ENCODE results near the gene POLD1.

POLD1 gene

DNA sequence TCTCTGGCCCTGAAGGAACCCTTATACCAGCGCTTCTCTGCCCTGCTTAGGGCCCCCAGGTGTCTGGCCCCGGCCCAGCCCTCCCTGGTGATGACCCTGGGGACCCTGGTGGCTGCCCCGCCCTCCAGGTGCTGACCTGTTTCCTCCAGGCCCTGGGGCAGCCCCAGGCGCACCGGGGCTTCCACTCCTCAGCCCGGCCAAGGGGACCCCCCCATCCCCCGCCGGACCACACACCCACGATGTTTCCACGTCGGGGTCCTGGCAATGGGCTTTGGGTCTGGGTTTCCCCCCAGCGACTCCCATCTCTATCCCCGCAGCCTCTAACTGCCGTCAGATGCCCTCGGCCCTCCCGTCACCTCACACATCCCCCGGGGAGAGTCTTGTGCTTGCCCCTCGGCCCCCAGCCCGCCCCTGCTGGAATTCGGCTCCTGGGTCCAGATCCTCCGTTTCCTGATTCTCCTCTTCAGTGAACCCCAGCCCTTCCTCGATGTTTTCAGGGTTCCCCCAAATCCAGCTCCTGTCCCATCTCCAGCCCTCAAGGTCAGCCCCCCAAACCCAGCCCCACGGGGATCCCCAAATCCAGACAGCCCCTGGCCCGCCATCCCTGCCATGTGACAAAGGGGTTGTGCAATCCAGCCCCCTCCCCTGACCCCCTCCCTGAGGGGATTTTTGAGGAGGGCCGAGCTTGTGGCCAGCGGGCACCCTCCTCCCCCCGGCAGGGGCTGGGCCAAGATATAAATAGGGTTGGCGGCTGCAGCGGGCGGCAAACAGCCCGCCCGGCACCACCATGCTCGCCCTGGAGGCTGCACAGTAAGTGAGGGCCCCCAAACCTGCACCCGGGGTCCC, 34.3 kb downstream of the POLD1 start, which contains the start of gene SPIB:
Gene SPIB, plus strand, starts transcription at position 763 of the 846 bp plus-strand sequence. Its CDS starts 25 bp downstream, at position 788.
- no peak for DNase-seq (ENCODE audit: low read depth in 2 of 2)

DNA sequence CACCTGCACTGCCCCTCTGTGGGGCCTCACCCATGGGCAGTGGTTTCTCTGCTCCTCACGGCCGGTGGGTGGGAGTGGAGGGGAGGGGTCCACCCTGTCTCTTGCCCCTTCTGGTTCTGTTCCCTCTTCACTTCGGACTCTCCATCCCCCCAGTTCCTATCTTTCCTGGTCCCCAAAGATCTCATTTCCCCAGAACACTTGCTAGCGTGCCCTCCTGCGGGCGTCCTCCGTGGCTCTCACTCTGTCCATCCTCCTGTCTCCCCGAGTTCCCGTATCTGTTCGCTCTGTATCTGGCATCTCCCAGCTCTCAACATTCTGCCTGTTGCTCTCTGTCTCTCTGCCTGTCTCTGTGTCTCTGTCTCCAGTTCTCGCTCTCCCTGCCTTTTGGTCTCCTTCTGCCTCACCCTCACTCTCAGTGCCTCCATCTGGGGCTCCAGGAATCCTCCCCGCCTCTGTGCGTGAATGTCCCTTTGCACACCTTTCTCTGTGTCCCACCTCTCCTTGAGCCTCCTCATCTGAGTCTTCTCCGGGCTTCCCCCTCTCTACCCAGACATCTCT, 35.0 kb downstream of the POLD1 start:
- DNase-seq (ENCODE audit: low read depth in 2 of 2), result no peak

DNA sequence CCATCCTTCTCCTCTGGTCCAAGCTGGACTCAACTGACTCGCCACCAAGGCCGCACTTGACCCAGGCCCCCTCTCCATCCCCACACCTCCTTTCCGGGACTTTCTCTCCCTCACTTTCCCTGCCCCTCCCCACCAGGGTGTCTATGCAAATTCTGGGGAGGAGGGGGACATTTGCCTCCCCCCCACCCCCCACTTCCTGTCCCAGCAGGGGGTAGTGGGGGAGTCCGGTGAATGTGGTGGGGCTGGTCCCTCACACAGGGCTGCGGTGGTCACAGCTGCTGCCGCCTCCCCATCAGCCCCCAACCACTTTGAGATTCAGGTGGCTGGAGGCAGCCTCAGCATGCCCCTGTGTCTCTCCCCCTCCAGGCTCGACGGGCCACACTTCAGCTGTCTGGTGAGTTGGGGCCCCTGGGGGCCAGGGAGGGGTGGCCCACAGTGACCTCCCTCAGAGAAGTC, 35.5 kb downstream of the POLD1 start:
- DNase-seq (ENCODE audit: low read depth in 2 of 2), result no peak

DNA sequence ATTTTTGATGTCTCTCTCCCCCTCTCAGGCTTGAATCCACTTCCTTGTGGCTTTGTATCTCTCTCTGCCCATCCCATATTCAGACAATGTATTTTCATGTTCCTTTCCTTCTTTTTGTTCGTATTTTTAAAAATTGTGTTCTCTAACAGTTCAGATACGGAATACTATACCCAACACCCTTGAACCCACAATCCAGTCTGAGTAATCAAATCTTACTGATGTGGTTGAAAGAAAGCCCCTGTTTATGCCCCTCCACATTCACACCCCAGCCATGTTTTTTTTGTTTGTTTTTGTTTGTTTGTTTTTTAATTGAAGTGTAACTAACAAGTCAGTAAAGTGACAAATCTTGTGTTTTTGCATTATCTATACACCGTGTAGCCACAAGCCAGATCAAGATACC, 36.0 kb downstream of the POLD1 start:
- no peak for DNase-seq (ENCODE audit: low read depth in 2 of 2)

DNA sequence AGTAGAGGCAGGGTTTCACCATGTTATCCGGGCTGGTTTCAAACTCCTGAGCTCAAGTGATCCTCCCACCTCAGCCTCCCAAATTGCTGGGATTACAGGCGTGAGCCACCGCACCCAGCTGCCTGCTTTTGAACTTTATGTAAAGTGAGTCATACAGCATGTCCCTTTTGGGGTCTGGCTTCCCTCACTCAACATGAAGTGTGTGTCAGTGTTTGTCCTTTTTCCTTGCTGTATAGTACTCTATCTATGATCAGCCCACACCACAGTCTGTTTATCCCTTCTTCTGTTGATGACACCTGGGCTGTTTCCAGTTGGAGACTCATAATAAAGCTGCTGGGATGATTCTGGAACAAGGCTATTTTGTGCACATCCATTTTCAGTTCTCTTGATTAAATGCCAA, 36.7 kb downstream of the POLD1 start:
- no peak for DNase-seq (ENCODE audit: low read depth in 2 of 2)

DNA sequence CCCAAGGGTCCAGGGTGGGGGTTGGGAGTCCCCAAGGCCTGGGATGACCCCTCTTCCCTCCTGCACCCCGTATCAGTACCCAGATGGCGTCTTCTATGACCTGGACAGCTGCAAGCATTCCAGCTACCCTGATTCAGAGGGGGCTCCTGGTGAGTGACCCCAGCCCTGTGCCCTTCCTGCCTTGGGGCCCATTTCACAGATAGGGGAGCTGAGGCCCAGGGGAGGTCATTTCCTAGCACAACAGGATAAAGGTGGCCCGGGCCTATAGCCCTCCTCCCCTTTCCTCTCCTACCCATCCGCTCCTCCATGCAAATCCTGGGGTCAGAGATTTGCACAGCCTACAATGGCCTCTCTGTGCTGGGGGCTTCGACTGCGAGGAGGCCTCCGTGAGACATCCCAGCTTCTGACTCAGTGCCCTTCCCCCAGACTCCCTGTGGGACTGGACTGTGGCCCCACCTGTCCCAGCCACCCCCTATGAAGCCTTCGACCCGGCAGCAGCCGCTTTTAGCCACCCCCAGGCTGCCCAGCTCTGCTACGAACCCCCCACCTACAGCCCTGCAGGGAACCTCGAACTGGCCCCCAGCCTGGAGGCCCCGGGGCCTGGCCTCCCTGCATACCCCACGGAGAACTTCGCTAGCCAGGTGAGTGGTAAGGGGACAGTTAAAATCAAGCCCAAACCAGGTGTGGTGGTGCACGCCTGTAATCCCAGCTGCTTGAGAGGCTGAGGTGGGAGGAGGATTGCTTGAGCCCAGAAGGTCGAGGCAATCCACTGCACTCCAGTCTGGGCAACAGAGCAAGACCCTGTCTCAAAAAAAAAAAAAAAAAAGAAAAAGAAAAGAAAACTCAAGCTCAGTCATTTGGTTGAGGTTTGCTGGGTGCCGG, 38.5 kb downstream of the POLD1 start:
- no peak for DNase-seq (ENCODE audit: low read depth in 2 of 2)

DNA sequence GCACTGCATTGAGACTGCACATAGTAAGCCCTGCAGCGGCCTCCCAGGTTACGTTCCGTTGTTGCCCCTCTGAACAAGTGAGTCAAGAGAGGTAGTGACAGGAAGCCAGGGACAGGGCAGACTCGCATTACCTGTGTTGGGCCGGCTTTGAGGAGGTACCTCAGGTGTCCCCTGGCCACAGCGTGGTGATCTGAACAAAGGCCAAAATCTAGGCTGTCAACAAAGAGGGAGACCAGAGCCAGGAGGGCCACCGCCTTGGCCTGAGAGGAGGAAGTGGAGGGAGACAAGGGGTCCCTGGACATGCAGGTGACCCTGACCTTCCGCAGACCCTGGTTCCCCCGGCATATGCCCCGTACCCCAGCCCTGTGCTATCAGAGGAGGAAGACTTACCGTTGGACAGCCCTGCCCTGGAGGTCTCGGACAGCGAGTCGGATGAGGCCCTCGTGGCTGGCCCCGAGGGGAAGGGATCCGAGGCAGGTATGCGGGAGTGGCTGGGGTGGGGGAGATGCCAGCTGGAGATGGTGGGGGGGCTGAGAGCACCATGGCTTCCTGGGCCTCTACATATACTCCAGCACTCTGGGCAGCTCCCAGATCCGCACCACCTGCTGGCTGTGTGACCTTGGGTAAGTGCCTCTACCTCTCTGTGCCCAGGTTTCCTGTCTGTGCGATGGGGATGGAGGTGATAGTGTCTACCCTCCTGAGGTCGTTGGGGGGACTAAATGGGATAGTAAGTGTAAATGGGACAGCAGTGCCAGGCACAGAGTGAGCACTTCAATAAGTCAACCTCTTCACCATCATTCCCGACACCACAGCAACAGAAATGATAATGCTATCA, 39.3 kb downstream of the POLD1 start:
- no peak for DNase-seq (ENCODE audit: low read depth in 2 of 2)

DNA sequence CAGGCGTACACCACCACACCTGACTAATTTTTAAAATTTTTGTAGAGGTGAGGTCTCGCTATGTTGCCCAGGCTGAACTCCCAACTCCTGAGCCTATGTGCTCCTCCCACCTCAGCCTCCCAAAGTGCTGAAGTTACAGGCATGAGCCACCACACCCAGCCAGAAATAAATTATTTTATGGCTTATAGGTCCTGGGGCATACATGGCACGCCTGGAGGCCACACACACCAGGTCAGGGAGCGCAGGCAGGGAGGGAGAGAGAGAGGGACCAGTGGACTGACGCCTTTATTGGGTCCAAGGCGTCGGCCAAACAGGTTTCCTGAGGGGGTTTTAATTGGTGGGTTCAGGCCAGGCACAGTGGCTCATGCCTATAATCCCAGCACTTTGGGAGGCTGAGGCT, 41.4 kb downstream of the POLD1 start:
- DNase-seq (ENCODE audit: low read depth in 2 of 2), result no peak

DNA sequence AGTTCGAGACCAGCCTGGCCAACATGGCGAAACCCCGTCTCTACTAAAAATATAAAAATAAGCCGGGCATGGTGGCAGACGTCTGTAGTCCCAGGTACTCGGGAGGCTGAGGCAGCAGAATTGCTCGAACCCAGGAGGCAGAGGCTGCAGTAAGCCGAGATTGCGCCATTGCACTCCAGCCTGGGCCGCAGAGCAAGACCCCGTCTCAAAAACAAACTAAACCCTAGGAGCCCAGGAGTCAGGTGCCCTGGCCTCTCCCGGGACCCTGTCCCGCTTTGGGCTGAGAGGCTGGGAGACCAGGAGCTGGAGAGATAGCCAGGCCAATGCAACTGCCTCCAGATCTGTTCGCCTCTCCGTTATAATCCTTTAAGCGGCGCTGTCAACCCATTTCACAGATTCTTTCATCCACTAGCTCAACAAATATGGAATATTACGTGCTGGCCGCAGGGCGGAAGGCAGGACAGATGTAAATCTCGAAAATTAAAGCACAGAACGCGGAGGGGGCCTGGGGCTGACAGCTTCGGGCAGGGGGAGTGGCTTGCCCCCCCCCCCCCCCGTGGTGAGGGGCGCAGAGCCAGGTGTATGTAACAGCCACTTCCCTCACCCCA, 43.3 kb downstream of the POLD1 start:
- no peak for DNase-seq (ENCODE audit: low read depth in 2 of 2)

DNA sequence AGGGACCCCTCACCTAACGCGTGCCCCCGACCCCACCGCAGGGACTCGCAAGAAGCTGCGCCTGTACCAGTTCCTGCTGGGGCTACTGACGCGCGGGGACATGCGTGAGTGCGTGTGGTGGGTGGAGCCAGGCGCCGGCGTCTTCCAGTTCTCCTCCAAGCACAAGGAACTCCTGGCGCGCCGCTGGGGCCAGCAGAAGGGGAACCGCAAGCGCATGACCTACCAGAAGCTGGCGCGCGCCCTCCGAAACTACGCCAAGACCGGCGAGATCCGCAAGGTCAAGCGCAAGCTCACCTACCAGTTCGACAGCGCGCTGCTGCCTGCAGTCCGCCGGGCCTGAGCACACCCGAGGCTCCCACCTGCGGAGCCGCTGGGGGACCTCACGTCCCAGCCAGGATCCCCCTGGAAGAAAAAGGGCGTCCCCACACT, 43.9 kb downstream of the POLD1 start:
- DNase-seq (ENCODE audit: low read depth in 2 of 2), result peak in 1 of 2 experiments; percentile 14

DNA sequence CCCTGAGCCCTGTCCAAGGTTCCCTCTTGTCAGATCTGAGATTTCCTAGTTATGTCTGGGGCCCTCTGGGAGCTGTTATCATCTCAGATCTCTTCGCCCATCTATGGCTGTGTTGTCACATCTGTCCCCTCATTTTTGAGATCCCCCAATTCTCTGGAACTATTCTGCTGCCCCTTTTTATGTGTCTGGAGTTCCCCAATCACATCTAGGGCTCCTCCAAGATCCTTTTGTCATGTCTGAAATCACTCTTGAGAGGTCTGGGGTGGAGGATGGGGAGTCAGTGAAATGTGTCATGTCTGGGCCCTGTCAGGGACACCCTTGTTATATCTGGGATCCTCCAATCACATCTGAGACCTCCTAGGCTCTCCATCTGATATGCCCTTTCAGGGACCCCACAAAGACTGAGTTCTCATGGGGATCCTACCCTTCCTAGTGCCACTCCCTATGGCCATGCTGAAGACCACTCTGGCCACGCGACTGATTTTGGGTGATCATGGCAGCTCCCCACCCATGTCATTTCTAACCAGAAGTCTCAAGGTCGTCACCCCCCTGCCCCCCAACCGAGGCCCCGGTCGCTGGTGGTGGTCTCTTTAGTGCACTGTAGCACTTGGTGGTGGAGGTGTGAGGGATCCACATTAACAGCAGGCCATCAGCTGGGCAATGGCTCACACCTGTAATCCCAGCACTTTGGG, 44.8 kb downstream of the POLD1 start:
- no peak for DNase-seq (ENCODE audit: low read depth in 2 of 2)

DNA sequence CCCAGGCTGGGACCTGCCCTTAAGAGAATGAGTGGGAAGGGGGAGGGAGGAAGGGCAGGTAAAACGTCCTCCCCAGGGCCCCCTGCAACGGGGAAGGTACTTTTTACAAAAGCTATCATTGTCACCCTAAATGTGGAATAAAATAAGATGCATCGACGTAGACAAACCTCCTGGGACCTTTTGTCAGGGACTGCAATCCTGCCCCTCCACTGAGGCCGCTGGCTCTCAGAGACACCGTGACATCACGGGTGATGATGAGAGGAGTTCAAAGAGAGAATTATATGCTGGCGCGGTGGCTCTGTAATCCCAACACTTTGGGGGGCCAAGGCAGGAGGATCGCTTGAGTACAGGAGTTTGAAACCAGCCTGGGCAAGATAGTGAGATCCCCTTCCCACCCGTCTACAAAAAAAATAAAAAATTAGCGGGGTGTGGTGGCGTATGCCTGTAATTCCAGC, 46.8 kb downstream of the POLD1 start:
- no peak for DNase-seq (ENCODE audit: low read depth in 2 of 2)

DNA sequence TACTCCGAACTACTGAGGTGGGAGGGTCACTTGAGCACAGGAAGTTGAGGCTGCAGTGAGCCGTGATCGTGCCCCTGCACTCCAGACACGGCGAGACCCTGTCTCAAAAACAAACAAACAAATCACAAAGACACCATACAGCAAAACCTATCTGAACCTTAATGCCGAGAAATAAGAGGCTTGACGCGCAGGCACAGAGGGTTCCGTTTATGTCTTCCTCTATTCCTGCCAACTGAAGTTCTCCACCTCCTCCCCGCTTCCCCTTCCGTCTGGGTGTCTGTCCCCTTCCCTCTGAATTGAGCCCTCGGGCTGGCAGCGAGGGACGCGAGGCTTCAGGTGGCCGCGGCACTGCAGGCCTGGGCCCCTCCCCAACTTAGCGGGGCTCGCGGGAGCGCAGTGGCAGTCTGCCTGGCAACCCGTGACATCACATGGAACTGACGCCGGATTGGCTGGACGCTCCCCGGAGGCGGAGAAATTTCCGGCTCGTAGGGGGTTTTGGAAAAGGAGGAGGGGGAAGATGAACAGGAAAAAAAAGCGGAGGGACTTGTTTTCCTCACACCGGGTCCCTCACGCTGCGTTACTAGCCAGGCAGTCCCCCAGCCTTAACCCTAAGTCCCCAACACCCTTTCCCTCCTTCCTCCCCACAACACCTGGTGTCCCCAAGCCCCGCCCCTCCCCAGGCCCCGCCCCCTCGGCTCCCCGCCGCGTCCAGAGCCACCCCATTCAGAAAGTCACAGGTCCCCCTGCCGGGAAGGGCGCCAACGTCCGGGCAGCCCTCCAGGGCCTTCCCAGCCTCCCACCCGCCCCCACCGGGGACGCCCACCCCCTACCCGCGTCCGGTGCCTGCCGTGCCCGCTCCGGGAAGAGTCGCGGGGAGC, 47.4 kb downstream of the POLD1 start:
- peak; percentile 23 to 27 for DNase-seq (ENCODE audit: low read depth in 2 of 2)

DNA sequence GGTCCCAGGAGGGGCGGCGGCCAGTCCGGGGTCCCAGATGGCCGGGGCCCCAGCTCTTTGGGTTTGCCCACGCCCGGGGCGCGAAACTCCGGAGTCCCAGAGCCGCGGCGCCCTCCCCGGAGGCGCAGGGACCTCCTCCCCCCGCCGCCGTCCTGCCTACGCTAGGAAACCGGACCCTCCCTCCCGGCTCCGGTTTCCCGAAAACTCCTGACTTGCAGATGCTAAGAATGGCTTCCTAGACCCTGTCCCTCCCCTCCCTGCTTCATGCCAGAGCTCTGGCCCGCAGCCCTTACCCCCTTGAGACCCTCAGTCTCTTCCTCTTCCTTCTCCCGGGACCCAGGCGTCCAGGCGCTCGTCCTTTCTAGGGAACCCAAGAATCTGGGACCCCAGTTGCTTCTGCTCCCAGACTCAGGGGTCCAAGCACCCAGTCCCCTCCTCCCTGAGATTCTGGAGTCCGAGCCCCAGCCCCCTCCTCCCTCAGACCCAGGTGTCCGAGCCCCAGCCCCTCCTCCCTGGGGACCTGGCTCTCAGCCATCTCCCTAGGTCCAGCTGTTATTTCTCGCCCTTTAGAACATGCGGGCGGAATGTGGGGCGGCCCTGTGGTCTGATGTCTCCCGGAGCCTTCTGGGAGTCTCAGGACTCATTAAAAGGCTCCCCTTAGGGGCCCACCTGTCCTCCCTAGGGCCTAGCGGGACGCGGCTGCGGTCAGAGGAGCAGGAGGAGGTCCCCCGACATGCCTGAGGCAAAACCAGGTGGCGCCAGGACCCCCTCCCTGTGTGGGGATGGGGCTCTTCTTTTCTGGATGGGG, 48.3 kb downstream of the POLD1 start, which contains the start of gene MYBPC2:
Gene MYBPC2, plus strand, starts transcription at position 672 of the 808 bp plus-strand sequence. Its CDS starts 62 bp downstream, at position 734.
- no peak for DNase-seq (ENCODE audit: low read depth in 2 of 2)

DNA sequence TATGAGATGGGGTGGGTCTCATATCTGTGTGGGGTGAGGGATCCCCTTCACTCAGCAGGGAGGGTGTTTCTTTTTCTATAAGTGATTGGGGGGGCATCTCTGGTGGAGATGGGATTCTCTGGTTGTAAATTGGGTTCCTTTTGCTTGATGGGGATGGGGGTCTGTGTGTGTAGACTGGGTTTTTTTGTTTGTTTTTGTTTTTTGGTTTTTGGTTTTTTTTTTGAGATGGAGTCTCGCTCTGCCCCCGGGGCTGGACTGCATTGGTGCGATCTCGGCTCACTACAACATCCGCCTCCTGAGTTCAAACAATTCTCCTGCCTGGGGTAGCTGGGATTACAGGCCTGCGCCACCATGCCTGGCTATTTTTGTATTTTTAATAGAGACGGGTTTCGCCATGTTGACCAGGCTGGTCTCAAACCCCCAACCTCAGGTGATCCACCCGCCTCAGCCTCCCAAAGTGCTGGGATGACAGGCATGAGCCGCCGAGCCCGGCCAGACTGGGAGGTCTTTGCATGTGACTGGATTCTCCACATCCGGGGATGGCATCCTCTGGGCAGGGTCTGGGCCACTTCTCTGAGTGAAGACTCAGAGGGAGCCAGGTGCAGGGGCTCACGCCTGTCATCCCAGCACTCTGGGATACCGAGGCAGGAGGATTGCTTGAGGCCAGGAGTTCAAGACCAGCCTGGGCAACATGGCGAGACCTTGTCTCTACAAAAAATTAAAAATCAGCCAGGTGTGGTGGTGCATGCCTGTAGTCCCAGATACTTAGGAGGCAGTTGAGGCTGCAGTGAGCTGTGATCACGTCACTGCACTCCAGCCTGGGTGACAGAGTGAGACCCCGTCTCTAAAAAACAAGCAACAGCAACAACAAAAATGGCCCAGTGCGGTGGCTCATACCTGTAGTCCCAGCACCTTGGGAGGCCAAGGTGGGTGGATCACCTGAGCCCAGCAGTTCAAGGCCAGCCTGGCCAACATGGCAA, 49.3 kb downstream of the POLD1 start:
- DNase-seq (ENCODE audit: low read depth in 2 of 2), result no peak

DNA sequence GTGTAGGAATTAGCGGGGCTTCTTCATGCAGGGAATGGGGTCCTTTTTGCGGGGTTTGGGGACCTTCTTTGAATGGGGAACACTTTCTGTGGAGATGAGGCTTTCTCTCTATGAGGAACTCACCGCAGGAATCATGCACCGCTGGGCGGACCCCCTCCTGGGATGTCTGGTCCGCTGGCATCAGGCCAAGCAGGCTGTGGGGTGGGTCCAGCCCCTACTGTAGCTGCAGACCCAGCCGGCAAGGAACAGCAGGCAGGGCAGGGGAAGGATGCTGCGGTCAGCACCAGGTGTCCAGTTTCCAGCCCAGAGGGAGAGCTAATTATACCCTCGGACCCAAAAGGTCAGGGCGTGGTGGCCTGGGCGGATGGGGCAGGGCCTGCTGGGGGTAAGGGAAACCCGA, 50.4 kb downstream of the POLD1 start:
- no peak for DNase-seq (ENCODE audit: low read depth in 2 of 2)

DNA sequence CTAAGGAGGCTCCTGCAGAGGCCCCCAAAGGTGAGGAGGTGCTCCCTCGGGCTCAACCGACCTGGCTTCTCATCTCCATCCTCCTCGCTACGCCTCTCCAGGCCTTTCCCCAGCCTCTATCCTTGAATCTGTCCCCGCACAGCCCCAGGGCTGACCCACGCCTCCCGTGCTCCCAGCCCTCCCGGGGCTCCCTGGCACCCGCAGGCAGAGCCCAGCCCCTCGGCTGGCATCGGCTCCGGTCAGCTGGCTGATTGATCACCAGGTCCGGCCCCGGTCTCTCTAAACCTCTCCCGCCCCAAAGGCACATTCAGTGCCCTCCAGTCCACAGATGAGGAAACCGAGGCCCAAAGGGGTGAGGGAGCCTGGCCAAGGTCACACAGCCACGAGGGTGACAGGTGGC, 51.1 kb downstream of the POLD1 start:
- DNase-seq (ENCODE audit: low read depth in 2 of 2), result no peak

All from fibroblast of skin of left biceps (primary cell).